ENCODE results near the gene DDX59. TPM values are rescaled to one million over a fixed set of nuclear protein-coding genes. Genes with fewer than 3 reads are reported as not detected.

The DDX59 gene
- total and polyA plus RNA-seq, 9 of the 15 experiments (the other 6 are each of a cell fraction or from before 2014, with no cell fraction given) = 8.3 to 30.4 (median 19.8) TPM

DNA sequence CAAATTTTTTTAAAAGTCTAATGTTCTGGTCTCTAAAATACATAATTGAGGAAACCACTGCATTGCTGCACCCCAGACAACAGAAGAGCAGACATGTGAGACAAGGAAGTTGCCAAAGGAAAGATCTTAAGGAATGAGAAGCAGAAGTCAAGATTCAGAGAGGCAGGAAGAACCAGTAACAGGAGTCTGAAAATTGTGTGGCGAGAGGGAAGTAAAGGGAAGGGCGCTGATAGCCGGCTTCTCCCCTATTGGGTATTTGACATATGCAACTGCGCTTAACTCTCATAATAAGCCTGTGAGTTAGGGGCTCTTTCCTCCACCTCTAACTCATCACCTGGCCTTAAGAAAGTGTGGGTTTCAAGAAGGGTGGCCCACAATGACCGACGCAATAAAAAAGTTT lies 27.2 kb downstream of the DDX59 start (continued):
- TF ChIP-seq MEF2D (tag; conservative IDR thresholded peaks at IDR 0.05; ENCODE audit: low read depth) = no peak
- TF ChIP-seq KLF6 (CRISPR knock-in tag; IDR thresholded peaks at IDR 0.05; ENCODE audit: borderline replicate concordance) = no peak
- peak; percentile 59 for TF ChIP-seq DPF2 (IDR thresholded peaks at IDR 0.05)
- TF ChIP-seq ZC3H4 (CRISPR knock-in tag; IDR thresholded peaks at IDR 0.05; ENCODE audit: borderline replicate concordance) = no peak
- TF ChIP-seq PCBP1 (IDR thresholded peaks at IDR 0.05; ENCODE audit: low read depth, low read length, poor library complexity, severe bottlenecking) = no peak
- TF ChIP-seq ILK (tag; IDR thresholded peaks at IDR 0.05; ENCODE audit: borderline replicate concordance, low read depth) = no peak
- TF ChIP-seq ZNF324 (CRISPR knock-in tag; IDR thresholded peaks at IDR 0.05) = no peak
- no peak for TF ChIP-seq RBM15 (IDR thresholded peaks at IDR 0.05; ENCODE audit: insufficient read depth, low read length)
- peak; percentile 31; the same call in 1 of the 2 replicates for TF ChIP-seq TEAD4 (IDR thresholded peaks at IDR 0.05; ENCODE audit: low read length)
- TF ChIP-seq TEAD4 (CRISPR knock-in tag; IDR thresholded peaks at IDR 0.05; ENCODE audit: borderline replicate concordance) = no peak
- TF ChIP-seq, protein P1, sequence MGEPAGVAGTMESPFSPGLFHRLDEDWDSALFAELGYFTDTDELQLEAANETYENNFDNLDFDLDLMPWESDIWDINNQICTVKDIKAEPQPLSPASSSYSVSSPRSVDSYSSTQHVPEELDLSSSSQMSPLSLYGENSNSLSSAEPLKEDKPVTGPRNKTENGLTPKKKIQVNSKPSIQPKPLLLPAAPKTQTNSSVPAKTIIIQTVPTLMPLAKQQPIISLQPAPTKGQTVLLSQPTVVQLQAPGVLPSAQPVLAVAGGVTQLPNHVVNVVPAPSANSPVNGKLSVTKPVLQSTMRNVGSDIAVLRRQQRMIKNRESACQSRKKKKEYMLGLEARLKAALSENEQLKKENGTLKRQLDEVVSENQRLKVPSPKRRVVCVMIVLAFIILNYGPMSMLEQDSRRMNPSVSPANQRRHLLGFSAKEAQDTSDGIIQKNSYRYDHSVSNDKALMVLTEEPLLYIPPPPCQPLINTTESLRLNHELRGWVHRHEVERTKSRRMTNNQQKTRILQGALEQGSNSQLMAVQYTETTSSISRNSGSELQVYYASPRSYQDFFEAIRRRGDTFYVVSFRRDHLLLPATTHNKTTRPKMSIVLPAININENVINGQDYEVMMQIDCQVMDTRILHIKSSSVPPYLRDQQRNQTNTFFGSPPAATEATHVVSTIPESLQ (CRISPR knock-in tag; IDR thresholded peaks at IDR 0.05) = no peak
- TF ChIP-seq ZNF3 (CRISPR knock-in tag; IDR thresholded peaks at IDR 0.05) = no peak
- TF ChIP-seq SMARCC2 (IDR thresholded peaks at IDR 0.05; ENCODE audit: low read depth) = no peak
- TF ChIP-seq RBM34 (IDR thresholded peaks at IDR 0.05; ENCODE audit: borderline replicate concordance, insufficient read depth, low read length) = no peak
- no peak for TF ChIP-seq ZFPM2 (CRISPR knock-in tag; IDR thresholded peaks at IDR 0.05)
- no peak for TF ChIP-seq ZNF217 (CRISPR knock-in tag; IDR thresholded peaks at IDR 0.05)
- TF ChIP-seq CSDE1 (IDR thresholded peaks at IDR 0.05) = no peak
- TF ChIP-seq NCOA6 (IDR thresholded peaks at IDR 0.05) = peak; percentile 34; the same call in 1 of the 2 replicates
- 0 out of 2 replicates have a peak, but pooled peaks have one; percentile 14 for TF ChIP-seq EP300 (IDR thresholded peaks at IDR 0.05; ENCODE audit: low read length)
- TF ChIP-seq, protein P2, sequence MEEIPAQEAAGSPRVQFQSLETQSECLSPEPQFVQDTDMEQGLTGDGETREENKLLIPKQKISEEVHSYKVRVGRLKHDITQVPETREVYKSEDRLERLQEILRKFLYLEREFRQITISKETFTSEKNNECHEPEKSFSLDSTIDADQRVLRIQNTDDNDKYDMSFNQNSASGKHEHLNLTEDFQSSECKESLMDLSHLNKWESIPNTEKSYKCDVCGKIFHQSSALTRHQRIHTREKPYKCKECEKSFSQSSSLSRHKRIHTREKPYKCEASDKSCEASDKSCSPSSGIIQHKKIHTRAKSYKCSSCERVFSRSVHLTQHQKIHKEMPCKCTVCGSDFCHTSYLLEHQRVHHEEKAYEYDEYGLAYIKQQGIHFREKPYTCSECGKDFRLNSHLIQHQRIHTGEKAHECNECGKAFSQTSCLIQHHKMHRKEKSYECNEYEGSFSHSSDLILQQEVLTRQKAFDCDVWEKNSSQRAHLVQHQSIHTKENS (CRISPR knock-in tag; IDR thresholded peaks at IDR 0.05) = no peak
- TF ChIP-seq CBX2 (IDR thresholded peaks at IDR 0.05; ENCODE audit: insufficient read depth, low read length, poor library complexity, severe bottlenecking) = no peak
- TF ChIP-seq ZNF592 (IDR thresholded peaks at IDR 0.05) = peak; percentile 81
- TF ChIP-seq ARHGAP35 (IDR thresholded peaks at IDR 0.05; ENCODE audit: partially characterized antibody) = no peak

Data from K562 (cell line).